Measurements from ENCODE around the gene MVK.

- TF ChIP-seq POLR2A (IDR thresholded peaks at IDR 0.05): no peak
- TF ChIP-seq, protein P1, sequence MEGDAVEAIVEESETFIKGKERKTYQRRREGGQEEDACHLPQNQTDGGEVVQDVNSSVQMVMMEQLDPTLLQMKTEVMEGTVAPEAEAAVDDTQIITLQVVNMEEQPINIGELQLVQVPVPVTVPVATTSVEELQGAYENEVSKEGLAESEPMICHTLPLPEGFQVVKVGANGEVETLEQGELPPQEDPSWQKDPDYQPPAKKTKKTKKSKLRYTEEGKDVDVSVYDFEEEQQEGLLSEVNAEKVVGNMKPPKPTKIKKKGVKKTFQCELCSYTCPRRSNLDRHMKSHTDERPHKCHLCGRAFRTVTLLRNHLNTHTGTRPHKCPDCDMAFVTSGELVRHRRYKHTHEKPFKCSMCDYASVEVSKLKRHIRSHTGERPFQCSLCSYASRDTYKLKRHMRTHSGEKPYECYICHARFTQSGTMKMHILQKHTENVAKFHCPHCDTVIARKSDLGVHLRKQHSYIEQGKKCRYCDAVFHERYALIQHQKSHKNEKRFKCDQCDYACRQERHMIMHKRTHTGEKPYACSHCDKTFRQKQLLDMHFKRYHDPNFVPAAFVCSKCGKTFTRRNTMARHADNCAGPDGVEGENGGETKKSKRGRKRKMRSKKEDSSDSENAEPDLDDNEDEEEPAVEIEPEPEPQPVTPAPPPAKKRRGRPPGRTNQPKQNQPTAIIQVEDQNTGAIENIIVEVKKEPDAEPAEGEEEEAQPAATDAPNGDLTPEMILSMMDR (IDR thresholded peaks at IDR 0.05): no peak
Observed at GRCh38 chr12:109613649-109614455, 40.3 kb downstream of the MVK start.
